SU-DHL-6 (cell line): ENCODE measurements around the gene PRKCZ.

Source experiments
- H2AFZ ChIP-seq: fragments of 200-600 bp; sonication (generic); 2 replicates; pipeline ENCODE4 v1.6.1; 2014; ENCODE audit warnings: low read depth, mild to moderate bottlenecking, moderate library complexity, mixed read lengths, antibody characterized with exemption, low read length; ENCODE audit not compliant: severe bottlenecking
- H3F3A ChIP-seq: fragments of 200-600 bp; shearing (Covaris generic); 2 replicates; pipeline ENCODE4 v1.6.0; 2016; ENCODE audit warnings: antibody characterized with exemption, mild to moderate bottlenecking; ENCODE audit not compliant: insufficient read depth
- H3K27ac ChIP-seq: fragments of 200-600 bp; sonication (generic); 2 replicates; pipeline ENCODE4 v1.5.1; 2016; ENCODE audit warnings: low read depth, mild to moderate bottlenecking, low read length, moderate library complexity, mixed read lengths
- H3K27me3 ChIP-seq: fragments of 200-600 bp; sonication (generic), shearing (Covaris generic); 2 replicates; pipeline ENCODE4 v1.6.0; 2014; ENCODE audit warnings: mild to moderate bottlenecking, low read length
- H3K36me3 ChIP-seq: fragments of 200-600 bp; sonication (generic); 2 replicates; pipeline ENCODE4 v1.6.1; 2014; ENCODE audit warnings: mild to moderate bottlenecking, low read length, mixed read lengths
- H3K4me2 ChIP-seq: fragments of 300-600, 200-600 bp; shearing (Covaris generic), sonication (generic); 2 replicates; pipeline ENCODE4 v1.6.0; 2014; ENCODE audit warnings: low read length, low read depth, mild to moderate bottlenecking; ENCODE audit not compliant: poor library complexity, severe bottlenecking
- H3K4me3 ChIP-seq: fragments of 200-600 bp; sonication (generic); 2 replicates; pipeline ENCODE4 v1.5.1; 2014; ENCODE audit warnings: antibody characterized with exemption, low read length, mild to moderate bottlenecking, mixed read lengths; ENCODE audit not compliant: insufficient read depth, poor library complexity, severe bottlenecking
- H3K79me2 ChIP-seq: fragments of 200-600 bp; sonication (generic); 2 replicates; pipeline ENCODE4 v1.6.1; 2014; ENCODE audit warnings: mild to moderate bottlenecking, low read length, moderate library complexity; ENCODE audit not compliant: insufficient read depth
- H3K9ac ChIP-seq: fragments of 200-600 bp; sonication (generic); 2 replicates; pipeline ENCODE4 v1.7.0; 2014; ENCODE audit warnings: mild to moderate bottlenecking, low read length
- H3K9me2 ChIP-seq: fragments of 200-600 bp; sonication (generic); replicated peaks from 2 replicates; pipeline ENCODE4 v1.6.1; 2014; ENCODE audit warnings: low read length; ENCODE audit not compliant: insufficient read depth
- H3K9me3 ChIP-seq: fragments of 200-600 bp; sonication (generic); 2 replicates; pipeline ENCODE4 v1.6.1; 2014; ENCODE audit warnings: low read length, mixed read lengths; ENCODE audit not compliant: insufficient read depth
- H4K20me1 ChIP-seq: fragments of 200-600 bp; sonication (generic); 2 replicates; pipeline ENCODE4 v1.6.1; 2014; ENCODE audit warnings: low read depth, mild to moderate bottlenecking, antibody characterized with exemption, low read length, moderate library complexity, mixed read lengths
- EZH2phosphoT487 ChIP-seq: fragments of 200-600 bp; sonication (generic), shearing (Covaris generic); conservative IDR thresholded peaks from 2 replicates; pipeline ENCODE4 v1.6.1; 2018; ENCODE audit warnings: mild to moderate bottlenecking, antibody characterized with exemption, low read length, moderate library complexity, mixed read lengths
- TF ChIP-seq, protein P1 (sequence below): fragments of 200-600 bp; sonication (generic); IDR thresholded peaks from one replicate; pipeline ENCODE4 v1.5.1; 2017; ENCODE audit warnings: antibody characterized with exemption, mild to moderate bottlenecking, low read length, moderate library complexity; ENCODE audit not compliant: insufficient read depth, poor library complexity, severe bottlenecking

Gene PRKCZ

DNA sequence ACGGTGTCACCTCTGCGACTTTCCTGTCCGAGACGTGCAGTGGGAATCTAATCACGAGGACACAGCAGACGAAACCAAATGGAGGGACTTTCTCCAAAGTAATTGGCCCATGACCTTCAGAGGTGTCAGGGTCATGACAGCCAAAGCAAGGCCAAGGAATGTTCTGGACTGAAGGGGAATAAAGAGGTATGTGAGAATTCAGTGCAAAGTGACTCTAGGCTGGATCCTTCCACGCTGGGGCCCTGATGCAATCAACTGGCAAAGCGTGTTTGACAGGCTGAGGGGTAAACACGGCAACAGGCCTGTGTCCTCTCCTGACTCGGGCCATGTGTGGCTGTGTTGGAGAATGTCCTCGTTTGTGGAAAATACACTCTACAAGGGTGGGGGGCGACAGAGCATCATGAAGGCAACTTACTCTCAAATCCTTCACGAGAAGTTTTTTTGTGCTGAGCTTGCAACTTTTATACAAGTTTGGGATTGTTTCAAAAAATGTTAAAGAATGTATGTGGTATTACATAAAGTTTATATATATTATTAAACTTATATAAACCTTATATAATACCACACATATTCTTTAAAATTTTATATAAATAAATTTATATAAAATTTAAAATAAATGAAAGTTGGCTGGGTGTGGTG, 48.3 kb upstream of the PRKCZ start:
- Histone ChIP-seq H3K36me3 (no peaks in the 10 kb centered on the region), H3K9me2 (no peaks in the 10 kb centered on the region), H3F3A (no peaks in the 10 kb centered on the region), H3K4me2 (no peak overlapping the region), H3K27me3 (no peaks in the 10 kb centered on the region), H4K20me1 (no peaks in the 10 kb centered on the region), H3K9ac (no peak overlapping the region), H3K27ac (no peak overlapping the region), H3K4me3 (no peak overlapping the region), H2AFZ (no peak overlapping the region), H3K9me3 (no peaks in the 10 kb centered on the region), H3K79me2 (no peaks in the 10 kb centered on the region)
- TF ChIP-seq, protein P1, sequence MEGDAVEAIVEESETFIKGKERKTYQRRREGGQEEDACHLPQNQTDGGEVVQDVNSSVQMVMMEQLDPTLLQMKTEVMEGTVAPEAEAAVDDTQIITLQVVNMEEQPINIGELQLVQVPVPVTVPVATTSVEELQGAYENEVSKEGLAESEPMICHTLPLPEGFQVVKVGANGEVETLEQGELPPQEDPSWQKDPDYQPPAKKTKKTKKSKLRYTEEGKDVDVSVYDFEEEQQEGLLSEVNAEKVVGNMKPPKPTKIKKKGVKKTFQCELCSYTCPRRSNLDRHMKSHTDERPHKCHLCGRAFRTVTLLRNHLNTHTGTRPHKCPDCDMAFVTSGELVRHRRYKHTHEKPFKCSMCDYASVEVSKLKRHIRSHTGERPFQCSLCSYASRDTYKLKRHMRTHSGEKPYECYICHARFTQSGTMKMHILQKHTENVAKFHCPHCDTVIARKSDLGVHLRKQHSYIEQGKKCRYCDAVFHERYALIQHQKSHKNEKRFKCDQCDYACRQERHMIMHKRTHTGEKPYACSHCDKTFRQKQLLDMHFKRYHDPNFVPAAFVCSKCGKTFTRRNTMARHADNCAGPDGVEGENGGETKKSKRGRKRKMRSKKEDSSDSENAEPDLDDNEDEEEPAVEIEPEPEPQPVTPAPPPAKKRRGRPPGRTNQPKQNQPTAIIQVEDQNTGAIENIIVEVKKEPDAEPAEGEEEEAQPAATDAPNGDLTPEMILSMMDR: no peak
- TF ChIP-seq EZH2phosphoT487: no peak

DNA sequence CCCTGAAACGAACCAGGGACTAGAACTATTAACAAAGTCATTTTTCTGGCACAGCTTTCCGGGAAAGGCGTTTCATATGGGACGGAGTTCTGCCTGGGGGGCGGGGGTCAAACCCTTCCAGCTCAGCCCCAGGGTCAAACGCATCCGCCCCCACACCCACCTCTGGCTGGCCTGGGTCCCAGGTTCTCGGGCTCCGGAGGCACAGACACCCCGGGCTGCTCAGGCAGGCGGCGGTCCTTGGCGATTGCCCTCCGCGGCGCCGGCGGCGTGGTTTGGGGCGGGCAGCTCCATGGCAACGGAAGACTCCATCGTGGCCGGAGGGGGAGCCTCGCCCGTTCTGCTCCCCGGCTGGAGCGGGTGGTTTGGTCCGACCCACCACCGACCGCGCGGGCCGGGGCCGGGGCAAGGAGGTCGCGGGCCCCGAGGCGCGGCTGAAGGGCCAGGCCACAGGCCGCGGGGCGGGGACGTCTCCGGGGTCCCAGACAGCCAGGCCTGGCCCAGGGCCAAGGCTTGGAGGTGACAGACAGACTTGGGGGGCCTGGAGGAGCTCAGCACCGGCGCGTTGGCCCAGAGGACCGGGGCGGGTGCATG, 46.6 kb upstream of the PRKCZ start, which contains the start of gene CFAP74:
CFAP74 (minus strand) TSS at position 246 of the 591 bp plus-strand sequence. CDS start 12,830 bp downstream, outside the sequence.
- Histone ChIP-seq H3K27ac (no peak within 1 kb of the TSS), H3K79me2 (no peaks in the 10 kb centered on the region), H3K27me3 (no peaks in the 10 kb centered on the region), H3F3A (no peaks in the 10 kb centered on the region), H3K9ac (no peak within 1 kb of the TSS), H2AFZ (no peak within 1 kb of the TSS), H3K9me3 (no peaks in the 10 kb centered on the region), H3K36me3 (no peaks in the 10 kb centered on the region), H3K4me3 (no peak within 1 kb of the TSS), H3K9me2 (no peaks in the 10 kb centered on the region), H4K20me1 (no peaks in the 10 kb centered on the region), H3K4me2 (no peak within 1 kb of the TSS)
- no peak for TF ChIP-seq EZH2phosphoT487
- TF ChIP-seq, protein P1: no peak

DNA sequence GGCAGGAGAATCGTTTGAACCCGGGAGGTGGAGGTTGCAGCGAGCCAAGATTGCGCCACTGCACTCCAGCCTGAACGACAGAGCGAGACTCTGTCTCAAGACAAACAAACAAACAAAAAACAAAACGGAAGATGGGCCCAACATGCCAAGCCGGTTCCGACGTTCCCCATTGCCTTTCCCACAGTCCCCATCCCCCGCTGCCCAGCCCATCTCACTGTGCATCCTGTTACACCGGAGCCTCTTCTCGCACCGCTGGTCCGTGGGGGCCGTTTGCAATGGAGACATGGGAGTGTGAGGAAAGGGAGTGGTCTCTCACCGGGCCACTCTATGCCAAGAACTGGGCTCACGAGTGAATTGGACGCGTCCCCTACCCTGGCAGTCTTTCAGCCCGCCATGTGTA, 45.4 kb upstream of the PRKCZ start:
- Histone ChIP-seq H2AFZ (no peak overlapping the region), H3K4me3 (no peak overlapping the region), H4K20me1 (no peaks in the 10 kb centered on the region), H3K36me3 (no peaks in the 10 kb centered on the region), H3K4me2 (no peak overlapping the region), H3K27ac (no peak overlapping the region), H3K79me2 (no peaks in the 10 kb centered on the region), H3K9me2 (no peaks in the 10 kb centered on the region), H3K9ac (no peak overlapping the region), H3K27me3 (no peaks in the 10 kb centered on the region), H3K9me3 (no peaks in the 10 kb centered on the region), H3F3A (no peaks in the 10 kb centered on the region)
- TF ChIP-seq, protein P1: no peak
- no peak for TF ChIP-seq EZH2phosphoT487
